Measurements from ENCODE around the gene SNX4.

- TF ChIP-seq CTCF (IDR thresholded peaks at IDR 0.05) (no peak), POLR2A (IDR thresholded peaks at IDR 0.05) (no peak)
These were observed 36.3 kb upstream of the SNX4 start for GRCh38 chr3:125556314-125556713.

Measured in right lobe of liver (tissue), 4 donors.